OCI-LY3 (cell line): Measurements from ENCODE around the gene SPRY4.
A peak's percentile ranks its signal among the peaks of the same experiment; 100 is the strongest.

Experiments used
- CTCF ChIP-seq: fragments of 200-600, 300-600 bp; sonication (generic); IDR thresholded peaks from 2 replicates; pipeline ENCODE4 v1.5.1; 2014; ENCODE audit warnings: antibody characterized with exemption, low read length, low read depth
- EZH2phosphoT487 ChIP-seq: fragments of 200-600 bp; shearing (Covaris generic); IDR thresholded peaks from 2 replicates; pipeline ENCODE4 v1.6.1; 2018; ENCODE audit warnings: antibody characterized with exemption, mixed run types, low read depth

DNA sequence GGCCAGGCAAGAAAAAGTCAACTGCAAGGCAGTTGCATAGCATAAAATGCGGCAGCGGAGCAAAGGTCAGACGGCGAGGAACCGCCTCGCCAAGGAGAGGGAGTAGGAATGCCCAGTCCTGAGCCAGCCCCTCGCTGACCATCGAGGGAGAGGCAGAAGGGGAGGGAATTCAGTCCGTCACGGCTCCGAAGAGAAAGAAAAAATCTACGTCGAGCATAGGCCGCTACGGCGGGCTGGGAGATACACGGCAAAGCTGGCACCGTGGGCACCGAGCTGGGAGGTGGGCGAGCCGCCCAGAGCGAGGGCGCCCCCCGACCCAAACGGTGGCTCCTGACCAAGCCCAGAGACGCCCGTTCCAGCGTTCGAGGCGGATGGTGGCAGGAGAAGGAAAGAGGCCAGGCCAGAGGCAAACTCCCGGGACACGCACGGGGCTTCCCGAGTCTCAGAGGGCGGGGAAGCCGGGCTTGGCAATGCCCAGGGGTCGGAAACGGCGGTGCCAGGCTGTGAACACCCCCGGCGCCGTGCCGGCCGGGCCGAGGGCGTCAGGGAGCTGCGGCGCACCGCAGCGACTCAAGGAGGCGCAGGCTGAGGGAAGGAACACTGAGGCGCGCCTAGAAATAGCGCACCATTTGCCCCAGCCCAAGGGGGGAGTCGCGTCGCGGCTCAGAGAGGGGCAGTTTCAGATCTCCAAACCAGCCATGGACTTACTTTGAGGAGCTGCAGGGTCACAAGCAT is 518 bp downstream of the SPRY4 start:
- peak; percentile 30 for TF ChIP-seq CTCF
- no peak for TF ChIP-seq EZH2phosphoT487
